Trophoblast cell (in vitro differentiated cells and primary cell): ENCODE data around the gene RARB.

Experiments
- DNase-seq, 2 donors: peaks; one replicate each; pipeline ENCODE4 v3.0.0-alpha.2; 2016
- H2AFZ ChIP-seq: 2 replicates; pipeline ENCODE4 v1.6.1; 2013; ENCODE audit warnings: low read length, moderate library complexity, mild to moderate bottlenecking; ENCODE audit not compliant: insufficient read depth, poor library complexity
- H2AK5ac ChIP-seq: 2 replicates; pipeline ENCODE4 v1.6.1; 2013; ENCODE audit warnings: mild to moderate bottlenecking, low read length
- H2BK120ac ChIP-seq: 2 replicates; pipeline ENCODE4 v1.6.1; 2013; ENCODE audit warnings: low read length, mild to moderate bottlenecking, moderate library complexity; ENCODE audit not compliant: insufficient read depth, poor library complexity
- H2BK12ac ChIP-seq: 2 replicates; pipeline ENCODE4 v1.6.1; 2013; ENCODE audit warnings: mild to moderate bottlenecking, low read length, moderate library complexity
- H2BK5ac ChIP-seq: 2 replicates; pipeline ENCODE4 v1.6.1; 2013; ENCODE audit warnings: low read length, low read depth, moderate library complexity, mild to moderate bottlenecking; ENCODE audit not compliant: poor library complexity
- H3K14ac ChIP-seq: 2 replicates; pipeline ENCODE4 v1.6.1; 2013; ENCODE audit warnings: mild to moderate bottlenecking, low read length
- H3K18ac ChIP-seq: 2 replicates; pipeline ENCODE4 v1.6.1; 2013; ENCODE audit warnings: mild to moderate bottlenecking, low read length
- H3K23ac ChIP-seq: 2 replicates; pipeline ENCODE4 v1.6.1; 2013; ENCODE audit warnings: low read length
- H3K27ac ChIP-seq: 2 replicates; pipeline ENCODE4 v1.5.1; 2013; ENCODE audit warnings: low read depth, mild to moderate bottlenecking, inconsistent platforms, low read length, moderate library complexity
- H3K27me3 ChIP-seq: 2 replicates; pipeline ENCODE4 v1.6.1; 2013; ENCODE audit warnings: inconsistent platforms, mild to moderate bottlenecking, low read length, moderate library complexity; ENCODE audit not compliant: insufficient read depth
- H3K36me3 ChIP-seq, 2 experiments: 1 replicate in 1 of 2; 2 replicates in 1 of 2; pipeline ENCODE4 v1.6.1; 2013; ENCODE audit warnings: low read length in 2 of 2, mild to moderate bottlenecking in 2 of 2, moderate library complexity in 1 of 2; ENCODE audit not compliant: insufficient read depth in 2 of 2, control insufficient read depth in 1 of 2
- H3K4ac ChIP-seq: 2 replicates; pipeline ENCODE4 v1.6.1; 2013; ENCODE audit warnings: low read depth, mild to moderate bottlenecking, low read length, moderate library complexity
- H3K4me1 ChIP-seq, 2 experiments: 1 replicate in 1 of 2; 2 replicates in 1 of 2; pipeline ENCODE4 v1.6.1; 2013; ENCODE audit warnings: low read length in 2 of 2, mild to moderate bottlenecking in 2 of 2, moderate library complexity in 1 of 2; ENCODE audit not compliant: insufficient read depth in 2 of 2, control insufficient read depth in 1 of 2
- H3K4me2 ChIP-seq: 2 replicates; pipeline ENCODE4 v1.6.1; 2013; ENCODE audit warnings: inconsistent platforms, mild to moderate bottlenecking, low read length, moderate library complexity
- H3K4me3 ChIP-seq: 2 replicates; pipeline ENCODE4 v1.5.1; 2013; ENCODE audit warnings: mild to moderate bottlenecking, low read depth, low read length, inconsistent platforms
- H3K79me1 ChIP-seq: one replicate; pipeline ENCODE4 v1.6.1; 2013; ENCODE audit warnings: low read length
- H3K79me2 ChIP-seq: 2 replicates; pipeline ENCODE4 v1.6.1; 2013; ENCODE audit warnings: low read length, mild to moderate bottlenecking; ENCODE audit not compliant: control insufficient read depth, insufficient read depth, poor library complexity
- H3K9ac ChIP-seq: 2 replicates; pipeline ENCODE4 v1.6.1; 2013; ENCODE audit warnings: mild to moderate bottlenecking, low read length
- H3K9me3 ChIP-seq: 2 replicates; pipeline ENCODE4 v1.6.1; 2013; ENCODE audit warnings: low read depth, mild to moderate bottlenecking, control low read depth, inconsistent platforms, low read length; ENCODE audit not compliant: insufficient read depth
- H4K12ac ChIP-seq: 2 replicates; pipeline ENCODE4 v1.6.1; 2013; ENCODE audit warnings: low read depth, mild to moderate bottlenecking, low read length, moderate library complexity
- H4K8ac ChIP-seq: 2 replicates; pipeline ENCODE4 v1.6.1; 2013; ENCODE audit warnings: low read depth, mild to moderate bottlenecking, low read length, moderate library complexity
- H4K91ac ChIP-seq: one replicate; pipeline ENCODE4 v1.6.1; 2013; ENCODE audit warnings: low read depth, mild to moderate bottlenecking, low read length, moderate library complexity
- WGBS: extraction: QIAGEN DNeasy Blood & Tissue Kit; methylation state at CpG from one replicate; pipeline ENCODE4 v1.1.7; 2013; ENCODE audit warnings: missing lambda C conversion rate; ENCODE audit not compliant: insufficient read length, insufficient coverage; ENCODE audit errors: extremely low coverage; 5-methylcytosine and 5-hydroxymethylcytosine counted together

RARB gene

GRCh38 chr3:25558796-25559195 lies 130.7 kb downstream of the RARB start:
- H3K4me3 ChIP-seq, result no peak overlapping the region
- no peak overlapping the region for H4K12ac ChIP-seq
- no peaks in the 10 kb centered on the region for H3K4me1 ChIP-seq
- no peaks in the 10 kb centered on the region for H3K27me3 ChIP-seq
- H3K9me3 ChIP-seq, result no peaks in the 10 kb centered on the region
- H3K9ac ChIP-seq, result no peak overlapping the region
- no peak overlapping the region for H3K23ac ChIP-seq
- no peak overlapping the region for H3K4me2 ChIP-seq
- H2BK5ac ChIP-seq, result no peak overlapping the region
- no peak overlapping the region for H2AK5ac ChIP-seq
- no peak overlapping the region for H3K14ac ChIP-seq
- H2BK12ac ChIP-seq, result no peak overlapping the region
- no peak for DNase-seq
- no peaks in the 10 kb centered on the region for H3K36me3 ChIP-seq
- no peaks in the 10 kb centered on the region for H3K79me1 ChIP-seq
- H3K27ac ChIP-seq, result no peak overlapping the region
- H3K79me2 ChIP-seq, result no peaks in the 10 kb centered on the region
- H3K18ac ChIP-seq, result no peak overlapping the region
- no peak overlapping the region for H2BK120ac ChIP-seq
- no peak overlapping the region for H2AFZ ChIP-seq
- no peak overlapping the region for H4K91ac ChIP-seq
- no peak overlapping the region for H3K4ac ChIP-seq
- no peak overlapping the region for H4K8ac ChIP-seq
- WGBS, result no CpG with 5 or more reads among the region's 6 CpGs

GRCh38 chr3:25563601-25564000 lies 135.5 kb downstream of the RARB start:
- Histone ChIP-seq H3K4me3 (no peak overlapping the region), H3K27me3 (no peaks in the 10 kb centered on the region), H3K9me3 (no peaks in the 10 kb centered on the region), H2BK5ac (no peak overlapping the region), H2BK12ac (no peak overlapping the region), H3K79me1 (no peaks in the 10 kb centered on the region), H3K27ac (no peak overlapping the region), H3K36me3 (no peaks in the 10 kb centered on the region), H4K12ac (no peak overlapping the region), H3K9ac (no peak overlapping the region), H3K79me2 (no peaks in the 10 kb centered on the region), H3K14ac (no peak overlapping the region), H4K91ac (no peak overlapping the region), H2BK120ac (no peak overlapping the region), H4K8ac (no peak overlapping the region), H2AFZ (no peak overlapping the region), H3K23ac (no peak overlapping the region), H2AK5ac (no peak overlapping the region), H3K18ac (no peak overlapping the region), H3K4me2 (no peak overlapping the region), H3K4ac (no peak overlapping the region), H3K4me1 (no peaks in the 10 kb centered on the region)
- no CpG with 5 or more reads among the region's 1 CpG for WGBS
- no peak for DNase-seq

- H2AK5ac ChIP-seq, result no peak overlapping the region
- no peak overlapping the region for H2BK5ac ChIP-seq
- no peak overlapping the region for H3K23ac ChIP-seq
- no peak overlapping the region for H3K27ac ChIP-seq
- no peaks in the 10 kb centered on the region for H3K79me2 ChIP-seq
- H3K4me1 ChIP-seq, result no peaks in the 10 kb centered on the region
- no CpG with 5 or more reads among the region's 4 CpGs for WGBS
- no peak for DNase-seq
- no peaks in the 10 kb centered on the region for H3K9me3 ChIP-seq
- H4K12ac ChIP-seq, result no peak overlapping the region
- no peak overlapping the region for H3K9ac ChIP-seq
- no peak overlapping the region for H3K4me2 ChIP-seq
- no peaks in the 10 kb centered on the region for H3K79me1 ChIP-seq
- H4K91ac ChIP-seq, result no peak overlapping the region
- H3K4ac ChIP-seq, result no peak overlapping the region
- H4K8ac ChIP-seq, result no peak overlapping the region
- no peak overlapping the region for H3K14ac ChIP-seq
- no peak overlapping the region for H3K18ac ChIP-seq
- no peaks in the 10 kb centered on the region for H3K36me3 ChIP-seq
- no peak overlapping the region for H3K4me3 ChIP-seq
- H2BK12ac ChIP-seq, result no peak overlapping the region
- no peak overlapping the region for H2AFZ ChIP-seq
- no peak overlapping the region for H2BK120ac ChIP-seq
- no peaks in the 10 kb centered on the region for H3K27me3 ChIP-seq
Observed at GRCh38 chr3:25564075-25564474, 136.0 kb downstream of the RARB start.

GRCh38 chr3:25565807-25566206 lies 137.7 kb downstream of the RARB start:
- Histone ChIP-seq H4K91ac (no peak overlapping the region), H3K27me3 (no peaks in the 10 kb centered on the region), H3K4me1 (no peaks in the 10 kb centered on the region), H2BK5ac (no peak overlapping the region), H3K79me2 (no peaks in the 10 kb centered on the region), H3K4me2 (no peak overlapping the region), H3K27ac (no peak overlapping the region), H3K18ac (no peak overlapping the region), H2BK120ac (no peak overlapping the region), H3K4me3 (no peak overlapping the region), H3K4ac (no peak overlapping the region), H3K14ac (no peak overlapping the region), H2AK5ac (no peak overlapping the region), H3K79me1 (no peaks in the 10 kb centered on the region), H3K9ac (no peak overlapping the region), H2AFZ (no peak overlapping the region), H4K12ac (no peak overlapping the region), H4K8ac (no peak overlapping the region), H3K23ac (no peak overlapping the region), H3K36me3 (peaks cover under 1 to 3% of the 10 kb centered on the region in 2 experiments), H3K9me3 (no peaks in the 10 kb centered on the region), H2BK12ac (no peak overlapping the region)
- WGBS, result no CpG with 5 or more reads among the region's 7 CpGs
- no peak for DNase-seq
